DMS153 (cell line): ENCODE measurements around the gene CHAD.
"Not testable (repeated sequence)": the region's sequence is repeated elsewhere in the genome, so short reads cannot be mapped to it uniquely, and the experiment has no call there.

Experiments used
- DNase-seq: peaks from one replicate; lab custom pipeline; 2025; lab: John Stamatoyannopoulos, UW

Gene CHAD

DNA sequence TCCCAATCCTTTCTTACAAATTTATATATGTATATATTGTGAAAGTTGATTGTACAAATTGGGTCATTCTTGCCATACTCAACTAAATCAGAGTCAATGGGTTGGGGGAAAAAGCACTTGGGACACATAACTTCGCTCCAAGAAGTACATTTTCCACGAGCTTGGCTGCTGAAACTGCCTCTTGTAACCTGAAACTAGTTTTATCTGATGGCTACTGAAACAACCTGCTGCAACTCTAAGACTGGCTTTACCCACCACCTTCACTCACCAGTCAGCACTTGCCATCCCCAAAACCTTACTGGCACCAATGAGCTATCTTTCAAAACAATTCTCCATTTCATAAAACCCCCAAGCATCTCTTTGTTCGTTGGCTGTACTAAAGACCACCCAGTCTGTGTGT lies 25.1 kb upstream of the CHAD start:
- DNase-seq, result no peak

DNA sequence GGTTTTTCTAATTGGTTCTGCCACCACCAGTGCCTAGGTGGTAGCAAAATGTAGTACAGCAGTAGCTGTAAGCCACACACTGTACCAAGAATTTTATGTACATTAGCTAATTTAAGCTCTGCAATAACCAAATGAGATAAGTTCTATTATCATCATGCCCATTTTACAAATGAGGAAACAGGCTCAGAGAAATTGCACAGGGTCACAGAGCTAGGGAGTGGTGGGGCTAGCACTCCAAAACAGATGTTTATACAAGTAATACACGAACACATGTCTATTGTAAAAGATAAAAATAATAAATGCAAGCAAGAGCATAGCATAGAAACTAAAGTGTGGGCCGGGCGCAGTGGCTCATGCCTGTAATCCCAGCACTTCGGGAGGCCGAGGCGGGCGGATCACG lies 23.5 kb upstream of the CHAD start:
- no peak for DNase-seq

DNA sequence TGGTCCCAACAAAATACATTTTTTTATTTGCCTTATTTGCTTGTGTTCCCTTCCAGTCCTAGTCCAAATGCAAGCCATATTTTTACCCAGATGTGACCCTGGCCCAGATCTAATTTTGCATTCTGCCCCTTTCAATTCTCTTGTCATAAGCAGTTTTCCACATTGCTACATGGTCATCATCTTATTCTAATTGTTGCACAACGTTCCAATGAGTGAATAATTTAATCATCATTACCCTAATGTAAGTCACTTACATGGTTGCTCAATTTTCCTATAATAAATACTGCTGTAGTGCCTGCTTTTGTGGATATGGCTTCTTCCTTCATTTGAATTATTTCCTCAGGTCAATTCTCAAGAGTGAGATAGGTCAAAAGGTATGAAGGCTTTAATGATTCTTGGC lies 22.8 kb upstream of the CHAD start:
- DNase-seq, result no peak

- DNase-seq, result no peak
These were observed 20.2 kb upstream of the CHAD start for GRCh38 chr17:50488880-50489279.

- no peak for DNase-seq
These were observed 18.8 kb upstream of the CHAD start for GRCh38 chr17:50487213-50488096.

- DNase-seq, result no peak
These were observed 15.9 kb upstream of the CHAD start for GRCh38 chr17:50484386-50485155.

DNA sequence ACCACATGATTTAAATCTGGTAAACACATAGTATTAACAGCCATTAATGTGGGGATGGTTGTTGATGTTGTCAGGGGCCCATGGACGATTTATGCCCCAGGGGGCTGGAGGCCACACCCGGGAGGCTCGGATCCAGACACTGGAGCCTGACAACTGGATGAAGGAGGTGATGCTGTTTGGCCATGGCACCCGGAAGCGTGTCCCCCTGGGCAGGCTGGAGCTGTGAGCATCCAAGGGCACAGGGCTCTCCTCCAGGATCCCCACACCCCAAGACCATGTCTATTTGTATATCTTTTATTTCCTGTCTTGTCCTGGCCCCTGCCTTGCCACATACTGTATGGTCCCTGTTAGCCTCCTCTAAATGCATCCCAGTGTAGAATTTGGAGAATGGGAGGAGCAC lies 14.6 kb upstream of the CHAD start:
- DNase-seq, result no peak

DNA sequence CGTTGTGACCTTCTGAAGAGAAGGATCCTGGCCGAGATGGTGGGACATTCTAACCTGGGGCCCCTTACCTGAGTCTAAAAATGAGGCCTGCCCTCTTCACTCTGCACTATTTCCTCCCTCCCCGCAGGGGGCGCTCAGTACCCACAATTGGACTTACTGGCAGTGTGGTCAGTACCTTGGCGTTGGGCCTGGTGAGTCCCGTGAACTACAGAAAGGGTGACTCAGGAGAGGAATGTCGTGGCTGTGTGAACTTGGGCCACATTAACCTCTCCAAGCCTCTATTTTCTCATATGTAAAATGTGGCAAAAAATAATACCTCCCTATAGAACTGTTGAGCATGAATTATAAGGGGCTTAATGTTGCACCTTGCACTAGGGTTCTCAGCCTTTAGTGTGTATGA lies 13.8 kb upstream of the CHAD start:
- peak; percentile 42 for DNase-seq

GRCh38 chr17:50482110-50482509 lies 13.4 kb upstream of the CHAD start:
- no peak for DNase-seq

- no peak for DNase-seq
These were observed 13.0 kb upstream of the CHAD start for GRCh38 chr17:50481648-50482047.

GRCh38 chr17:50480854-50481490 lies 12.3 kb upstream of the CHAD start:
- no peak for DNase-seq

- no peak for DNase-seq
These were observed 11.6 kb upstream of the CHAD start for GRCh38 chr17:50480142-50480764.

GRCh38 chr17:50479522-50480141 lies 11.0 kb upstream of the CHAD start:
- DNase-seq, result peak; percentile 40

DNA sequence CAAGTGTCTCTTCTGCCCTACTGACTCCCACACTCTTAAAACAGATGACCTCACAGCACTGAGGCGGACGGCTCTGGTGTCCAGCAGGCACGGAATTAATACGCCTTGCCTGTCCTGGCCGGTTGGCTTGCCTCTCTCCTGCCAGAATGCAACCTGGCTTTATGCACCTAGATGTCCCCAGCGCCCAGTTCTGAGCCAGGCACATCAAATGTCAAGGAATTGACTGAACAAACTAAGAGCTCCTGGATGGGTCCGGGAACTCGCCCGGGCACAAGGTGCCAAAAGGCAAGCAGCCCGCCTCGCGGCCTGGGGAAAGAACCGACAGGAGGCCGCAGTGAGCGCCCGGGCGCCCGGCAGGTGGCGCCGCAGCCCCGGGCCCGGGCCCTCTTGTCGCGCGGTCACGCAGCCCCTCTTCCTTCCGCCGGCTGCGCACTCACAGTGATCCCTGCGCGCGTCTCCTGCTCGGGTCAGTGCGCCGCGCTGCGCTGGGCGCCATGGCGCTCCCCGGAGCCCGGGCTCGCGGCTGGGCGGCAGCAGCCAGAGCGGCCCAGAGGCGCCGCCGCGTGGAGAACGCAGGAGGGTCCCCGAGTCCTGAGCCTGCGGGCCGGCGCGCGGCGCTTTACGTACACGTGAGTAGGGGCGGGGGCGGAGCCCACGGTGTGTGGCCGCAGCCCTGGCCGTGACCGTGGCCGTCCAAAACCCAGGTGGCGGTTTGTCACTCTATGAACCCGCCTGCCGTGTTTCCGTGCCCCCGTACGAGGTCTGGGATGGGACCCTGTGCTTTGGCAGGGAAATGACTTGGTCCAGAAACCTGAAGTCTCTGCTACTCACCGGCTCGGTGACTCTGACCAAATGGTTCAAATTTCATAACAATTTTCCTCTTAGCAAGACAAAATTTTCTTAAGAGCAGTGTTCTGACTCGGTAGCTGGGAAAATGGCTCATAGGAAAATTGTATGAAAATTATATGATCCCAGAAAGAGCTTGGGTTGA lies 10.0 kb upstream of the CHAD start, which contains the start of gene RSAD1:
TSS of gene RSAD1 (plus strand) at position 470 of the 991 bp plus-strand sequence. CDS start at position 495, 25 bp downstream.
- DNase-seq, result peak; percentile 84

GRCh38 chr17:50477976-50478375 lies 9.3 kb upstream of the CHAD start:
- no peak for DNase-seq

DNA sequence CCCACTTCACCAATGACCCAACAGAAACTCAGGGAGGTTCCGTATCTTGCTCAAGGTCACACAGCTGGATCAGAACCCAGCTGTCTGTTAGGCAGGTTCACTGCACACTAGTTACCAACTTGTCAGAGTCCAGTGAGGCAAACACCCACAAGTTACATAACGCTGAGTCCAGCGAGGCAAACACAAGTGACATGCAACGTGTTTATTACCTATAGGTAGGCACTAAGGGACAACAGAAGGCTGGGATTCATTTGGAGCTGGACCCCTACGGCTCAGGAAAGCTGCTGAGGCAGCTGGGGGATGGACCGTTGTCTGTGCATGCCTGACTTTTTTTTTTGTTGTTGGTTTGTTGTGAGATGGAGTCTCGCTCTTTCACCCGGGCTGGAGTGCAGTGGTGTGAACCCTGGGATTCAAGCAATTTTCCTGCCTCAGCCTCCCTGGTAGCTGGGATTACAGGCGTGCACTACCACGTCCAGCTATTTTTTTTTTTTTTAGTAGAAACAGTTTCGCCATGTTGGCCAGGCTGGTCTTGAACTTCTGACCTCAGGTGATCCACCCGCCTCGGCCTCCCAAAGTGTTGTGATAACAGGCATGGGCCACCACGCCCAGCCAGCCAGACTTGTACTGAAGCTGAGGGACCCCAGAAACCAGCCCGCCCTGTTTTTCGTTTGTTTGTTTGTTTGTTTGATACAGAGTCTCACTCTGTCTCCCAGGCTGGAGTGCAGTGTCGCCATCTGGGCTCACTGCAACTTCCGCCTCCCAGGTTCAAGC lies 8.1 kb upstream of the CHAD start:
- no peak for DNase-seq

DNA sequence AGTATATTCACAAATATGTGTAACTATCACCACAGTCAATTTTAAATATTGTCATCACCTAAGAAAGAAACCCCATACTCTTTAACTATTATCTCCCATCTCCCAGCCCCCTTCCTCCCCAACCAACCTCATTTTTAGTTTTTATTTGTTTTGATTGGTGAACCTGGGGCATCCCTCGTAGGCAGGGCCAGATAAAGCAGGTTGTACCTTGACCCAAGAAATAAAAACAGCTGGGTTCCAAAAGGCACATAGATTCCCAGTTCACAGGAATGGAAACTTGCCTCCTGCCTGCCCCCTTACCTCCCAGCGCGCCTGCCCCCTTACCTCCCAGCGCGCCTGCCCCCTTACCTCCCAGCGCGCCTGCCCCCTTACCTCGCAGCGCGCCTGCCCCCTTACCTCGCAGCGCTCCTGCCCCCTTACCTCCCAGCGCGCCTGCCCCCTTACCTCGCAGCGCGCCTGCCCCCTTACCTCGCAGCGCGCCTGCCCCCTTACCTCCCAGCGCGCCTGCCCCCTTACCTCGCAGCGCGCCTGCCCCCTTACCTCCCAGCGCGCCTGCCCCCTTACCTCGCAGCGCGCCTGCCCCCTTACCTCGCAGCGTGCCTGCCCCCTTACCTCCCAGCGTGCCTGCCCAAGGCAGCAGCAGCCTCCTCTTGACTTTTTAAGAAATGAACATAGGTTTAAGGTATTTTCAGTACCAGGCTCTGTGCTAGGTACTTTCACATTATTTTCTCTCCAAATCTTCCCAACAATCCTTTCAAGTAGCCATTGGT lies 7.3 kb upstream of the CHAD start:
- DNase-seq, result not testable (repeated sequence)

GRCh38 chr17:50475362-50475761 lies 6.7 kb upstream of the CHAD start:
- DNase-seq, result no peak

- no peak for DNase-seq
These were observed 5.8 kb upstream of the CHAD start for GRCh38 chr17:50474523-50474922.
